ENCODE data around the gene HOXA6. TPM values are rescaled to one million over a fixed set of nuclear protein-coding genes. Genes with fewer than 3 reads are reported as not detected.
A peak's percentile ranks its signal among the peaks of the same experiment; 100 is the strongest.

HOXA6 gene
- polyA plus RNA-seq, 4 donors = 25.1 to 48.3 (median 35.4) TPM

GRCh38 chr7:27141923-27142579, 5.5 kb downstream of the HOXA6 start:
- no peak for DNase-seq (ENCODE audit: low read depth in 4 of 4, low spot score in 3 of 4)

- DNase-seq (ENCODE audit: low read depth in 4 of 4, low spot score in 3 of 4) = no peak
Observed at GRCh38 chr7:27141137-27141922, 6.2 kb downstream of the HOXA6 start.

GRCh38 chr7:27140126-27140857, 7.3 kb downstream of the HOXA6 start:
- no peak for DNase-seq (ENCODE audit: low read depth in 4 of 4, low spot score in 3 of 4)

- no peak for DNase-seq (ENCODE audit: low read depth in 4 of 4, low spot score in 3 of 4)
Observed at GRCh38 chr7:27139334-27140125, 8.0 kb downstream of the HOXA6 start.

GRCh38 chr7:27138985-27139333, 8.6 kb downstream of the HOXA6 start:
- DNase-seq (ENCODE audit: low read depth in 4 of 4, low spot score in 3 of 4) = no peak

- DNase-seq (ENCODE audit: low read depth in 4 of 4, low spot score in 3 of 4) = no peak
Observed at GRCh38 chr7:27138472-27138871, 9.1 kb downstream of the HOXA6 start.

- DNase-seq (ENCODE audit: low read depth in 4 of 4, low spot score in 3 of 4) = no peak
Observed at GRCh38 chr7:27137640-27138315, 9.8 kb downstream of the HOXA6 start.

- DNase-seq (ENCODE audit: low read depth in 4 of 4, low spot score in 3 of 4) = no peak
Observed at GRCh38 chr7:27134392-27134791, 13.2 kb downstream of the HOXA6 start.

- DNase-seq (ENCODE audit: low read depth in 4 of 4, low spot score in 3 of 4) = no peak
Observed at GRCh38 chr7:27133409-27134231, 14.0 kb downstream of the HOXA6 start.

GRCh38 chr7:27132978-27133377, 14.6 kb downstream of the HOXA6 start:
- DNase-seq (ENCODE audit: low read depth in 4 of 4, low spot score in 3 of 4) = no peak

GRCh38 chr7:27132214-27132613, 15.4 kb downstream of the HOXA6 start:
- no peak for DNase-seq (ENCODE audit: low read depth in 4 of 4, low spot score in 3 of 4)

- DNase-seq (ENCODE audit: low read depth in 4 of 4, low spot score in 3 of 4) = no peak
Observed at GRCh38 chr7:27131390-27131819, 16.2 kb downstream of the HOXA6 start.

GRCh38 chr7:27130540-27131389, 16.8 kb downstream of the HOXA6 start, which contains the start of gene HOXA4:
Gene HOXA4 (minus strand): TSS chr7:27130757. CDS start chr7:27130733, 24 bp downstream.
- DNase-seq (ENCODE audit: low read depth in 4 of 4, low spot score in 3 of 4) = peak in 2 of 4 donors; percentile 84

GRCh38 chr7:27129729-27130539, 17.6 kb downstream of the HOXA6 start:
- no peak for DNase-seq (ENCODE audit: low read depth in 4 of 4, low spot score in 3 of 4)

- DNase-seq (ENCODE audit: low read depth in 4 of 4, low spot score in 3 of 4) = no peak
Observed at GRCh38 chr7:27128776-27129728, 18.5 kb downstream of the HOXA6 start.

GRCh38 chr7:27128034-27128433, 19.5 kb downstream of the HOXA6 start:
- no peak for DNase-seq (ENCODE audit: low read depth in 4 of 4, low spot score in 3 of 4)
